GM23338 (cell line): ENCODE measurements around the gene G6PC3. TPM values are rescaled to one million over a fixed set of nuclear protein-coding genes. Genes with fewer than 3 reads are reported as not detected.
A peak's percentile ranks its signal among the peaks of the same experiment; 100 is the strongest.

Experiments used
- ATAC-seq: fragments of 200-7000 bp; cut with Tn5 transposase; 3 replicates; pipeline ENCODE4 v1.9.1; 2020
- DNase-seq: peaks from one replicate; pipeline ENCODE4 v3.0.0-alpha.2; 2015; ENCODE audit warnings: low spot score
- H2AFZ ChIP-seq: fragments of 200-600 bp; sonication (generic); 2 replicates; pipeline ENCODE4 v1.8.0; 2016; ENCODE audit warnings: antibody characterized with exemption, mild to moderate bottlenecking, moderate library complexity
- H3F3A ChIP-seq: fragments of 200-600 bp; sonication (generic); replicated peaks from 2 replicates; pipeline ENCODE4 v1.8.0; 2017; ENCODE audit warnings: antibody characterized with exemption, mixed run types, low read depth
- H3K27ac ChIP-seq: fragments of 200-600 bp; sonication (generic); 2 replicates; pipeline ENCODE4 v1.6.1; 2016; ENCODE audit warnings: low read depth
- H3K27me3 ChIP-seq: fragments of 200-600 bp; sonication (generic); 2 replicates; pipeline ENCODE4 v1.8.0; 2016; ENCODE audit warnings: mild to moderate bottlenecking, mixed run types, moderate library complexity; ENCODE audit not compliant: insufficient read depth
- H3K36me3 ChIP-seq: fragments of 200-600 bp; sonication (generic); 2 replicates; pipeline ENCODE4 v1.8.0; 2016; ENCODE audit warnings: mild to moderate bottlenecking; ENCODE audit not compliant: insufficient read depth
- H3K4me1 ChIP-seq: fragments of 200-600 bp; sonication (generic); 2 replicates; pipeline ENCODE4 v1.8.0; 2016; ENCODE audit warnings: mild to moderate bottlenecking, moderate library complexity; ENCODE audit not compliant: insufficient read depth
- H3K4me2 ChIP-seq: fragments of 200-600 bp; sonication (generic); 2 replicates; pipeline ENCODE4 v1.7.1; 2017; ENCODE audit warnings: mixed run types
- H3K4me3 ChIP-seq: fragments of 200-600 bp; sonication (generic); 2 replicates; pipeline ENCODE4 v1.6.1; 2016; ENCODE audit warnings: mixed run types
- H3K79me2 ChIP-seq: fragments of 200-600 bp; sonication (generic); replicated peaks from 2 replicates; pipeline ENCODE4 v1.8.0; 2017; ENCODE audit warnings: mild to moderate bottlenecking; ENCODE audit not compliant: insufficient read depth
- H3K9me2 ChIP-seq: fragments of 200-600 bp; sonication (generic); 2 replicates; pipeline ENCODE4 v1.8.0; 2017; ENCODE audit not compliant: insufficient read depth
- H4K20me1 ChIP-seq: fragments of 200-600 bp; sonication (generic); replicated peaks from 2 replicates; pipeline ENCODE4 v1.8.0; 2017; ENCODE audit warnings: mild to moderate bottlenecking; ENCODE audit not compliant: insufficient read depth
- H3K27ac Mint-ChIP-seq: 2 replicates; pipeline ENCODE4 v1.8.0; 2020; ENCODE audit warnings: inconsistent platforms, mild to moderate bottlenecking, moderate library complexity, mixed read lengths
- H3K27me3 Mint-ChIP-seq: 3 replicates; pipeline ENCODE4 v1.8.0; 2022; ENCODE audit warnings: low read depth, mild to moderate bottlenecking, moderate library complexity, mixed read lengths, inconsistent platforms; ENCODE audit not compliant: insufficient read depth, poor library complexity
- H3K36me3 Mint-ChIP-seq: 3 replicates; pipeline ENCODE4 v1.8.0; 2021; ENCODE audit warnings: low read depth, mild to moderate bottlenecking, inconsistent platforms, moderate library complexity, mixed read lengths
- H3K4me1 Mint-ChIP-seq: 3 replicates; pipeline ENCODE4 v1.8.0; 2020; ENCODE audit warnings: mild to moderate bottlenecking, inconsistent platforms, mixed read lengths
- H3K4me3 Mint-ChIP-seq: 3 replicates; pipeline ENCODE4 v1.8.0; 2021; ENCODE audit warnings: moderate library complexity, mild to moderate bottlenecking, inconsistent platforms, mixed read lengths
- H3K9me3 Mint-ChIP-seq: 3 replicates; pipeline ENCODE4 v1.8.0; 2020; ENCODE audit warnings: moderate library complexity, mild to moderate bottlenecking, inconsistent platforms, mixed read lengths
- CREB1 ChIP-seq: fragments of 250-450 bp; sonication (Bioruptor Pico); IDR thresholded peaks from 2 replicates; pipeline ENCODE4 v1.5.0; 2020; ENCODE audit warnings: low read depth, mild to moderate bottlenecking, moderate library complexity
- CTCF ChIP-seq, 2 experiments: fragments of 200-600 bp in 1 of 2; sonication (generic) in 1 of 2; conservative IDR thresholded peaks; 2 replicates each; pipeline versions ENCODE4 v1.5.1 to v1.6.1; 2016 to 2017; ENCODE audit warnings: antibody characterized with exemption in 2 of 2, low read depth in 2 of 2, mild to moderate bottlenecking in 2 of 2, moderate library complexity in 1 of 2
- ETS1 ChIP-seq: IDR thresholded peaks from 2 replicates; pipeline ENCODE4 v1.6.1; 2016; ENCODE audit warnings: antibody characterized with exemption
- EZH2 ChIP-seq: fragments of 200-600 bp; sonication (generic); IDR thresholded peaks from one replicate; pipeline ENCODE4 v1.8.0; 2017; ENCODE audit warnings: antibody characterized with exemption, mild to moderate bottlenecking, low read depth; ENCODE audit not compliant: unreplicated experiment
- EZH2phosphoT487 ChIP-seq: fragments of 200-600 bp; sonication (generic); IDR thresholded peaks from one replicate; pipeline ENCODE4 v1.8.1; 2018; ENCODE audit warnings: antibody characterized with exemption; ENCODE audit not compliant: unreplicated experiment
- JUNB ChIP-seq: IDR thresholded peaks from one replicate; pipeline ENCODE4 v1.6.1; 2016; ENCODE audit warnings: antibody characterized with exemption; ENCODE audit not compliant: unreplicated experiment
- NANOG ChIP-seq: IDR thresholded peaks from 2 replicates; pipeline ENCODE4 v1.6.1; 2016; ENCODE audit warnings: antibody characterized with exemption, borderline replicate concordance
- REST ChIP-seq: IDR thresholded peaks from one replicate; pipeline ENCODE4 v1.6.1; 2018; ENCODE audit warnings: antibody characterized with exemption; ENCODE audit not compliant: unreplicated experiment
- STAT1 ChIP-seq: IDR thresholded peaks from one replicate; pipeline ENCODE4 v1.6.1; 2016; ENCODE audit warnings: antibody characterized with exemption; ENCODE audit not compliant: unreplicated experiment
- ZNF114 ChIP-seq: fragments of 250-450 bp; sonication (Bioruptor Pico); IDR thresholded peaks from 2 replicates; pipeline ENCODE4 v1.5.0; 2020; ENCODE audit warnings: mild to moderate bottlenecking, moderate library complexity
- ZNF331 ChIP-seq: fragments of 250-450 bp; sonication (Bioruptor Pico); IDR thresholded peaks from 2 replicates; pipeline ENCODE4 v1.5.0; 2020; ENCODE audit warnings: low read depth, mild to moderate bottlenecking, moderate library complexity
- polyA plus RNA-seq: library from polyadenylated mRNA; unstranded; fragments of >200 nt; fragmentation: Nextera tagmentation; extraction: Ambion mirVana; gene quantifications from 2 replicates; pipeline ENCODE4 v1.2.1, GENCODE V29; 2016
- total RNA-seq: library from RNA; depleted of rRNA; stranded (reverse); fragments of >200 nt; shearing (Covaris generic); gene quantifications from 2 replicates; pipeline ENCODE4 v1.2.3, GENCODE V29; 2014

G6PC3 gene
- total and polyA plus RNA-seq, 2 experiments from 2014 or later: 112 to 143 TPM

- no peak for TF ChIP-seq NANOG
- no peak for TF ChIP-seq CTCF (conservative IDR thresholded peaks at IDR 0.05; ENCODE audit: low read depth in 2 of 2)
These were observed 624 bp downstream of the G6PC3 start (continued) for GRCh38 chr17:44071198-44071520.

- Histone ChIP-seq H3K79me2 (peaks cover 24% of the 10 kb centered on the region), H3K9me2 (no peaks in the 10 kb centered on the region; the same call in 1 of the 2 replicates), H3K4me3 (peak overlapping the region; percentile 99), H2AFZ (no peak overlapping the region), H3K27me3 (no peaks in the 10 kb centered on the region), H4K20me1 (no peaks in the 10 kb centered on the region; the same call in 1 of the 2 replicates), H3K4me2 (peak overlapping the region; percentile 94), H3K36me3 (peaks cover 9% of the 10 kb centered on the region; the same call in 1 of the 2 replicates), H3F3A (peaks cover 12% of the 10 kb centered on the region), H3K4me1 (peaks cover 24% of the 10 kb centered on the region; the same call in 1 of the 2 replicates), H3K27ac (peak overlapping the region; percentile 98; the same call in 1 of the 2 replicates)
- Mint-ChIP-seq H3K4me3 (peak overlapping the region; percentile 95), H3K4me1 (peaks cover 24% of the 10 kb centered on the region), H3K27ac (peak overlapping the region; percentile 76), H3K36me3 (peaks cover 39% of the 10 kb centered on the region), H3K9me3 (no peaks in the 10 kb centered on the region; the same call in 2 of the 3 replicates), H3K27me3 (no peaks in the 10 kb centered on the region)
- ATAC-seq (peak; percentile 2; the same call in 2 of the 3 replicates), DNase-seq (no peak)
- TF ChIP-seq EZH2phosphoT487: no peak
- no peak for TF ChIP-seq JUNB
- no peak for TF ChIP-seq ETS1
- TF ChIP-seq REST: no peak
- no peak for TF ChIP-seq EZH2
- TF ChIP-seq STAT1: no peak
- no peak for TF ChIP-seq ZNF114 (CRISPR knock-in tag)
- TF ChIP-seq CREB1 (CRISPR knock-in tag): no peak
- TF ChIP-seq ZNF331 (CRISPR knock-in tag): no peak
- no peak for TF ChIP-seq CTCF (conservative IDR thresholded peaks at IDR 0.05; ENCODE audit: low read depth in 2 of 2)
These were observed 1.2 kb downstream of the G6PC3 start for GRCh38 chr17:44071772-44072171.
